Stimulated activated CD4-positive, alpha-beta T cell treated with anti-CD3 and anti-CD28 coated beads, Interleukin-15, amount 100 ng/mL, for 1 hour (primary cell): ENCODE measurements around the gene ZNF511.

Experiments
- DNase-seq, 2 donors: peaks; one replicate each; pipeline ENCODE4 v3.0.0-alpha.2; 2020; ENCODE audit warnings: low read depth in 1 of 2, low spot score in 1 of 2

ZNF511 gene

GRCh38 chr10:133292919-133293809 lies 15.6 kb upstream of the ZNF511 start:
- no peak for DNase-seq

- DNase-seq = no peak
Observed at GRCh38 chr10:133293810-133294119, 14.9 kb upstream of the ZNF511 start.

- DNase-seq = no peak
Observed at GRCh38 chr10:133294189-133294588, 14.5 kb upstream of the ZNF511 start.

- DNase-seq = no peak
Observed at GRCh38 chr10:133295426-133296320, 13.0 kb upstream of the ZNF511 start.

- no peak for DNase-seq
Observed at GRCh38 chr10:133297504-133297903, 11.2 kb upstream of the ZNF511 start.

GRCh38 chr10:133298466-133298865 lies 10.2 kb upstream of the ZNF511 start:
- DNase-seq = no peak

GRCh38 chr10:133299224-133299623 lies 9.5 kb upstream of the ZNF511 start:
- DNase-seq = no peak

- no peak for DNase-seq
Observed at GRCh38 chr10:133299738-133300137, 9.0 kb upstream of the ZNF511 start.

- DNase-seq = no peak
Observed at GRCh38 chr10:133302230-133302629, 6.5 kb upstream of the ZNF511 start.

GRCh38 chr10:133303206-133303605 lies 5.5 kb upstream of the ZNF511 start:
- DNase-seq = no peak

- DNase-seq = no peak
Observed at GRCh38 chr10:133306097-133306476, 2.6 kb upstream of the ZNF511 start.

GRCh38 chr10:133306941-133307379 lies 1.8 kb upstream of the ZNF511 start:
- DNase-seq = no peak

GRCh38 chr10:133307776-133308420 lies 816 bp upstream of the ZNF511 start:
- peak; percentile 75 for DNase-seq

GRCh38 chr10:133309100-133309719 lies 496 bp downstream of the ZNF511 start:
- peak; percentile 89 to 91 for DNase-seq

- DNase-seq = no peak
Observed at GRCh38 chr10:133309720-133310398, 1.1 kb downstream of the ZNF511 start.

GRCh38 chr10:133310399-133310755 lies 1.7 kb downstream of the ZNF511 start:
- DNase-seq = no peak

- DNase-seq = no peak
Observed at GRCh38 chr10:133310789-133311188, 2.1 kb downstream of the ZNF511 start.

GRCh38 chr10:133311570-133311969 lies 2.9 kb downstream of the ZNF511 start:
- no peak for DNase-seq

GRCh38 chr10:133312016-133312768 lies 3.5 kb downstream of the ZNF511 start:
- no peak for DNase-seq

GRCh38 chr10:133312769-133313145 lies 4.0 kb downstream of the ZNF511 start:
- no peak for DNase-seq
